Activated T-cell treated with anti-CD3 and anti-CD28 coated beads, Interleukin-2, amount 50 U/mL, for 72 hours (primary cell): Measurements from ENCODE around the gene ZMYND12. TPM values are rescaled to one million over a fixed set of nuclear protein-coding genes. Genes with fewer than 3 reads are reported as not detected.
A peak's percentile ranks its signal among the peaks of the same experiment; 100 is the strongest.

ENCODE experiments used
- ATAC-seq, 2 donors: fragments of 150-1000 bp; cut with Tn5 transposase; replicated peaks in 1 of 2; 2 replicates each; pipeline ENCODE4 v1.10.0; 2021; ENCODE audit warnings: moderate library complexity in 2 of 2, mild to moderate bottlenecking in 1 of 2
- DNase-seq, 2 donors: peaks; one replicate each; pipeline ENCODE4 v3.0.0; 2021 to 2022; ENCODE audit warnings: mixed read lengths in 1 of 2
- H3K27ac Mint-ChIP-seq: one replicate; pipeline ENCODE4 v1.8.0; 2022; ENCODE audit warnings: mild to moderate bottlenecking, moderate library complexity, mixed read lengths
- H3K27me3 Mint-ChIP-seq: one replicate; pipeline ENCODE4 v1.8.0; 2022; ENCODE audit warnings: low read depth, mixed read lengths
- H3K36me3 Mint-ChIP-seq, 2 donors: one replicate each; pipeline ENCODE4 v1.8.0; 2022; ENCODE audit warnings: mixed read lengths in 2 of 2, mild to moderate bottlenecking in 1 of 2; ENCODE audit not compliant: insufficient read depth in 2 of 2
- H3K4me1 Mint-ChIP-seq: one replicate; pipeline ENCODE4 v1.8.0; 2022; ENCODE audit warnings: low read depth, mixed read lengths
- H3K4me3 Mint-ChIP-seq, 2 donors: one replicate each; pipeline ENCODE4 v1.8.0; 2022; ENCODE audit warnings: mild to moderate bottlenecking in 2 of 2, mixed read lengths in 2 of 2, moderate library complexity in 2 of 2
- H3K9me3 Mint-ChIP-seq, 2 donors: one replicate each; pipeline ENCODE4 v1.8.0; 2022; ENCODE audit warnings: mixed read lengths in 2 of 2
- total RNA-seq, 2 donors: library from RNA; stranded (reverse); gene quantifications; one replicate each; pipeline ENCODE4 v1.2.3, GENCODE V29; 2022

The ZMYND12 gene
- total RNA-seq, 2 donors from 2014 or later, result 1.4 to 1.7 TPM

DNA sequence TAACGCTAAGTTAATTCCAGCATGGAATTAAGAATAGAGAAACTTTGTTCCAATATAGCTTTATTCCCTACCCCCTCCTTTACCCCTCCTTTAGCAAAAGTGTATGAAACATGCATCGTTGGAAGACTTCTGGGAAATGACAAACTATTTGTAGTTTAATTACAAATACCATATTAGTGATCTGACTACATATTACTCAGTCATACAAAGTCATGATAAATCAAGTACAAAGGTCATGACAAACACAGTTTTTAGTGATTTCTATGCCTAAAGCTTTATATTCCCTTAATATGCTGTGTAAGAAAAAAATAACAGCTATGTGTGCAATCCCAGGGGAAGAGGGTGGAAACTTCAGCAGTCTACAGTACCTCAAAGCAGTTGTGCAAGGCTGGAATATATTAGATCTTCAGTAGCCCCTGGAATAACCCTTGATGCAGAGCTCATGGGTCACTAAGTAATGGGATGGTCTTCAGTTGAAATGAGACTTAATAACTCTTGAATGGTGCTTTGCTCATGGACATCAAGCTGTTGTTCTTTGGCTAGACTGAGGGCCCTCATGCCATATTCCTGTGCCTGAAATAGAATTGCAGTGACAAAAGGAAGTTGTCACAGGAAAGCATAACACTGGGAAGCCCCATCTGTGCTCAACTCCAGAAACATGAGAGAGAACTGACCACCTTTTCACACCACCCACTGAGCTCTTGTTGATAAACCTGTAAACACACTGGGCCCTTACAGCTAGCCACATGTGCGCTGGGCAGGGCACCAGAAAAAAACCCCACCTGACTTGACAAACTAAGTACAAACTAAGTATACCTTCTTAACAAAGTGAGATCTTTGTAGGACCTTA is 25.3 kb downstream of the ZMYND12 start:
- Mint-ChIP-seq H3K4me1 (no peaks in the 10 kb centered on the region), H3K27me3 (no peaks in the 10 kb centered on the region), H3K4me3 (no peak overlapping the region), H3K27ac (no peak overlapping the region), H3K36me3 (no peaks in the 10 kb centered on the region), H3K9me3 (no peaks in the 10 kb centered on the region)
- ATAC-seq (peak in 1 of 2 donors; percentile 49), DNase-seq (no peak)

DNA sequence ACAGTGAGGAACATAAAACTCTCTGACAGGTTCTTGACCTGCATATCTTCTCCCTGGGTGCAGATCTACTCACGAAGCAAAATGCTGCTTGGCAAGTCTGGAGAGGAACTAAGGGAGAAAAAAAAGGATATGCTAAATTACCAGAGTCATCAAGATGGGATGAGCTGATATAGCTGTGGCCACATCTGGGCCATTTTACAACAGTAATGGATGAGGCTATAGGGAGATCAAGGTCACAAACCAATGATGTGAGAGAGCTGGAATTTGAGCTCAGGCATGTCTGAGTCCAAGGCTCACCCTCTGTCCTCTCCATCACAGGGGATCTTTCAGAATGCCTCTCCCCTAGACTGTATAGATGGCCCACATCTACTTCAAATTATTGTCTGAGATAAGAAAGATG is 26.2 kb downstream of the ZMYND12 start:
- Mint-ChIP-seq H3K4me1 (no peaks in the 10 kb centered on the region), H3K9me3 (no peaks in the 10 kb centered on the region), H3K4me3 (no peak overlapping the region), H3K36me3 (no peaks in the 10 kb centered on the region), H3K27ac (no peak overlapping the region), H3K27me3 (no peaks in the 10 kb centered on the region)
- ATAC-seq, result no peak
- DNase-seq, result no peak

DNA sequence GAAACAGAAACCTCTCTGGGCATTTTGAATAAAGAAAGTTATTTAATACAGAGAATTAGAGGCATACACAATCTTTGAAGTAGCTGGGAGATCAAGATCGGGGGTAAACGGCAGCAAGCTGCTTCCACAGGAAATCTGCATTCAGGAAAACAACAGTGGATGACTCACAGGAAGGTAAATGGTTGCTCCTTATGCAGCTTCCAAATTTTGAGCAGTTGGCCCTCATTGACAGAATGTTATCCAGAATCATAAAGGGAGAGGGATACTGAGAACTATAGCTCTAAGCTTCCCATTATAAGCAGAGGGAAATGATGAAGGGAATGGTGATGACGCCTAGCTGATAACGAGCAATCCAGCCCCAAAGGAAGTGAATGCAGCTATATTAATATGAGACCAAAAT is 28.6 kb downstream of the ZMYND12 start:
- ATAC-seq (no peak), DNase-seq (no peak)
- Mint-ChIP-seq H3K9me3 (no peaks in the 10 kb centered on the region), H3K27ac (no peak overlapping the region), H3K36me3 (no peaks in the 10 kb centered on the region), H3K27me3 (no peaks in the 10 kb centered on the region), H3K4me3 (no peak overlapping the region), H3K4me1 (no peaks in the 10 kb centered on the region)

DNA sequence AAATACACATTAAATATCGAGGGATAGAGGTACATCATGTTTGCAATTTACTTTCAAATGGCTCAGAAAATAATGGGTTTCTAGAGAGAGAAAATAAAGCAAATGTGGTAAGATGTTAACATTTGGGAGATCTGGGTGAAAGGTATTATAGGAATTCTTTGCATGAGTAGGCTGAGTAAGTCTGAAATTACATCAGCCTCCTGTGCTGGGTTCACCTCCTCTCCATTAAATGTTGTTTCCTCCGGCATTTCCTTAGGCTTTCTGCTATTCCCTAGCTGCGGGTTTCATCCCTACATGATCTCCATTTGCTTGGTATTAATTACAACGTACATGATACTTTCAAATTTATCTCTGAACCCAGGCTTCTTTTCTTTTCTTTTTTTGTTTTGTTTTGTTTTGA is 31.6 kb downstream of the ZMYND12 start:
- no peak overlapping the region for H3K4me3 Mint-ChIP-seq
- peak overlapping the region; percentile 5 for H3K27ac Mint-ChIP-seq
- no peak for ATAC-seq
- no peaks in the 10 kb centered on the region for H3K36me3 Mint-ChIP-seq
- H3K4me1 Mint-ChIP-seq, result no peaks in the 10 kb centered on the region
- no peaks in the 10 kb centered on the region for H3K9me3 Mint-ChIP-seq
- no peaks in the 10 kb centered on the region for H3K27me3 Mint-ChIP-seq
- DNase-seq, result no peak

DNA sequence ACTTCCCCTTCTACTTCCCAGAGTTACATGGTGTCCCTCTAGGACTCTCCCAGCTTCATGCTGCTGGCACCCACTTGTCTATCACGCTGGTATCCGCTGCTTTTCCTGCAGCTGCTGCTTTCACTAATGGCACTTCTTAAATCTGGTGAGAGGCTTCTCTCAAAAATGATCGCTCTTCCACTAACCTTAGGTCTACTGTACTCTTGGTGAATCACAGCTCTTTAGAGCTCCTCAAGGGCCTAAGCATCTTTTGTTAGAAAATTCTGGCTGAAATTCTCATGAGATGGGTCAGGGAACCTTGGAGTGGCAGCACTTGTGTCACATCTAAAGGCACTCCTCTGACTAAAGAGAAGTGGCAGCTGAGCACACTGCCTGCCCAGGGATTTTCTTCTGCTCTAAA is 32.1 kb downstream of the ZMYND12 start:
- Mint-ChIP-seq H3K4me1 (no peaks in the 10 kb centered on the region), H3K4me3 (no peak overlapping the region), H3K9me3 (no peaks in the 10 kb centered on the region), H3K27ac (peak overlapping the region; percentile 5), H3K36me3 (no peaks in the 10 kb centered on the region), H3K27me3 (no peaks in the 10 kb centered on the region)
- ATAC-seq (no peak), DNase-seq (no peak)

DNA sequence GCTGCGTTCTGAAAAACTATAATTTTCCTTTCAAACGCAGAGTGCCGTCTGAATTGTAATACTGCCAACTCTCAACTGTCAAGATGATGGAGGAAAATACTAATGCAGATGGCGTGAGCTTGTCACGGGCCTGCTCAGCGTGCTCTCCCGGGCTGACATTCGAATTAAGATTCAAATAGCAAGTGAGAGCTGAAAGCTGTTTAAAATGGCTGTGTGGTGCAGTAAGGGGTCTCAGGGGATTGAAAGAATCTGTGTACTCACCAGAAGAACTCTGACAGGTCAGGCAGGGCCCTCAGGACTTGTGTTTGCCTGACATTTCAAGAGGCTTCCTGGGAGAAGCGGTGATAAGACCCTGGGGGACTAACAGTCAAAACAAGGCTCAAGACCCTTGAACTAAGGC is 33.1 kb downstream of the ZMYND12 start:
- Mint-ChIP-seq H3K36me3 (no peaks in the 10 kb centered on the region), H3K27ac (no peak overlapping the region), H3K9me3 (no peaks in the 10 kb centered on the region), H3K4me3 (no peak overlapping the region), H3K4me1 (no peaks in the 10 kb centered on the region), H3K27me3 (no peaks in the 10 kb centered on the region)
- DNase-seq (no peak), ATAC-seq (no peak)

DNA sequence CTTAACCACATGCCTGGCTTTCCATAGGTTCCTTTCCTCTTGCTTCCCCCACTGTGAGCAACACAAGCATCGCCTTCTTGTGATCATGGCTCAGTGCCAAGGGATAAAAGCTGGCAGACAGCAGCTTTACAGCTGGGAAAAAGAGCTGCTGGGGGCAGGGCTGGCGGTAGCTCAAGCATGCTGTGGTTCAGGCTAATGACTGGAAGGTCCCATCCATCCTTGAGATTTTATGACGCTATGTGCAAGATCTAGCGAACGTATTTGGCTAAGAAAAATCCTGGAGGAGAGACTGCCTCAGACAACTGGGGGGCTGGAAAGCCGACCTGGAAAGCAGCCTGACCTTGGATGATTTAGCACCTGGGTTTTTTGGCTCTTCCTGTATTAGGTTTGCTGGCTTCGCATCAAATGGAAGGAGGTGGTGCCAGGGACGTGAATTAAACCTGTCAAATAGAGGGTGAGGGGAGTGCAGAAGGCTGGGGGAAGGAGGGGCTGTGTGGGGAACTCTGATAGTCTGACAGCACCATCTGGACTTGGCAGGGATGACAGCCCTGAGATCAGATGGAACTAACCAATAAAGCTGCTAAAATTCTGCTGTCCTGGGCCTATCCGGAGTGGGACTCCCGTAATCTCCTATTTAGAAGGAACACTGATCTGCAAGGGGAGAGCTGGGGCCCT is 34.8 kb downstream of the ZMYND12 start:
- Mint-ChIP-seq H3K27ac (no peak overlapping the region), H3K36me3 (no peaks in the 10 kb centered on the region), H3K27me3 (no peaks in the 10 kb centered on the region), H3K4me1 (no peaks in the 10 kb centered on the region), H3K4me3 (no peak overlapping the region), H3K9me3 (no peaks in the 10 kb centered on the region)
- ATAC-seq (no peak), DNase-seq (no peak)

DNA sequence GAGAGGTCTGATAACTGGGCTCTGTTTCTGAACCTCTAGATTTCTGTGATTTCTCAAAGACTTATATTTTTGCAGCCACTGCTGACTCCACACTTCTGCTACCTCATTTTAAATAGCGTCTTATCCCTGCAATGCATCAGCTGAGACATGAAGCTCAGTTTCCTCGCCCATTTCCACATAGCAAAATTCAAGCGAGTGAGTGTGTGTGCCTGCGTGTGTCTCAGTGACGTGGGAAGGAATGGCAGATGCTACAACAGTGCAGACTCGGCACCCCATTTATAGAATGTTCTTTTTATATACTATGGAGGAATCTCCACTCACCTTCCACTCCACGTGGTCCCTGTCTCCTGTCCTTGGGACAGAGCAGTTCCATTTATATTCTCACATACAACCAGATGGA is 35.7 kb downstream of the ZMYND12 start:
- DNase-seq (no peak), ATAC-seq (no peak)
- H3K36me3 Mint-ChIP-seq, result no peaks in the 10 kb centered on the region
- H3K4me3 Mint-ChIP-seq, result no peak overlapping the region
- H3K9me3 Mint-ChIP-seq, result no peaks in the 10 kb centered on the region
- no peaks in the 10 kb centered on the region for H3K27me3 Mint-ChIP-seq
- no peak overlapping the region for H3K27ac Mint-ChIP-seq
- no peaks in the 10 kb centered on the region for H3K4me1 Mint-ChIP-seq

DNA sequence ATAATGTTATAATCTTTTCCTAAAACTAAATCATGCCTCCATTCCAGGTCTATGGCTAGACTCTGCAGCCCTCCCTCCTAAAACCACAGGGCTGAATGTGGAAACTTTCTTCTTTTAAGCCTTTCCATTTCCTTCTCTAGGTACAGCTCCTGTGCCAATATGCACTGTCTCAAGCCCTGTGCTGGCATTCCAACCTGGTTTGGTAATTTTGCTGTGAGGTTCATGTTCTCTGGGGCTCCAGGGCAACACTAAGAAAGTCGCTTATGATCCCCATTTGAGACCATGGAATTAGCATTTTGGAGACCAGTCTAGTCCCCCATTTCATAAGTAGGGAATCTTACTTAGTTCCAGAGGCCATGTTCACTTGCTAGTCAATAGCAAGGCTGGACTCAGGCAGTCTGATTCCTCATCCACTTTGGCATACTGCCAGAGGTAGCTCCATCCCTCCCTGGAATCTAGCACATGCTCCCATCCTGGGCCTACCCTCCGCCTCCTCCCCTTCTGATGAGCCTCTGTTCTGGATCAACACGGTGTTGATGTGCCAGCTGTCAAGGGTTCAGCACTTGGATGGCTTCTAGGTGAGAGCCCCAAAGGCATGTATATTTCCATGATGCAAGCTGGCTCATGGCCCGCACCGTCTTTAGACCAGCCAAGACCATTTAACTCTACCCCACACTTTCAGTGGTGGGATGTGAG is 36.5 kb downstream of the ZMYND12 start:
- Mint-ChIP-seq H3K9me3 (no peaks in the 10 kb centered on the region), H3K4me1 (no peaks in the 10 kb centered on the region), H3K4me3 (no peak overlapping the region), H3K27ac (no peak overlapping the region), H3K27me3 (peaks cover 3% of the 10 kb centered on the region), H3K36me3 (no peaks in the 10 kb centered on the region)
- ATAC-seq, result no peak
- no peak for DNase-seq

DNA sequence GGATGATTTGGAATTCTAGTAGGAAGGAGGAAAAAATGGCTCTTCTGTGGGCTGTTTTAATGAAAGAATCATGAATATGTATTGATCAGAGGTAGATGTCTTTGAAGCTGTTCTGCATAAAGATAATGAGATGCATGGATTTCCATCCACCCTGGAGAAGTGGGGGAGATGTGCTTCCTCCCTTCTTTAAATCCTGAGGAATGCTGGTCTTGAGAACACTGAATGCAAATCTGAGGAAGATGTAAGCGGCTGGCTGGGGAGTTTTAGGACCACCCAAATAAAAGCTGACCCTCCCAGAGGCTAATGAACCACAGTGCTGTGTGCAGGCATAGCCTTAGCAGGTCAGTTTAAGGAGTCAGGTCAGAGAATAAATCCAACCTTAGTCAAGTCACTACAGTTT is 37.3 kb downstream of the ZMYND12 start:
- H3K36me3 Mint-ChIP-seq, result no peaks in the 10 kb centered on the region
- H3K4me1 Mint-ChIP-seq, result no peaks in the 10 kb centered on the region
- ATAC-seq (no peak), DNase-seq (no peak)
- peaks cover 4% of the 10 kb centered on the region for H3K27me3 Mint-ChIP-seq
- H3K9me3 Mint-ChIP-seq, result no peaks in the 10 kb centered on the region
- H3K4me3 Mint-ChIP-seq, result no peak overlapping the region
- H3K27ac Mint-ChIP-seq, result no peak overlapping the region

DNA sequence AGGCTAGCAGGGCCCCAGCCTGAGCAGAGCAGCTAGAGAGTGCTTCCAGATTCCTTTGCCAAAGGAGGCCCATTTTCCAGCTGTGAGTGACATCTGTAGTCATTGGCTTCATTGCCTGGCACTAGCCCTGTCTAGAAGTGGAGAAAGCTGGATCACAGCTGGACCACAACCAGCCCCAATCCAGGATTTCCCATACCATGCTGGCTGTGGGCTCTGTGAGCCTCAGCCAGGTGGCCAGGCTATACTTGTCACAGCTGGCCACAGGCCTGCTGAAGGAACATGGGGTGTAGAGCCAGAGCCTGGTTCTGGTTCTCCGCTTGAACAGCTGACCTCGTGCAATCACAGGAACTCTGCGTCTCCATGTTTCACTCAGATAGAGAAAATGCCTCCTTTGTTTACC is 38.7 kb downstream of the ZMYND12 start:
- no peaks in the 10 kb centered on the region for H3K4me1 Mint-ChIP-seq
- H3K27me3 Mint-ChIP-seq, result peaks cover 4% of the 10 kb centered on the region
- H3K9me3 Mint-ChIP-seq, result no peaks in the 10 kb centered on the region
- H3K27ac Mint-ChIP-seq, result no peak overlapping the region
- no peaks in the 10 kb centered on the region for H3K36me3 Mint-ChIP-seq
- ATAC-seq (no peak), DNase-seq (no peak)
- H3K4me3 Mint-ChIP-seq, result no peak overlapping the region

DNA sequence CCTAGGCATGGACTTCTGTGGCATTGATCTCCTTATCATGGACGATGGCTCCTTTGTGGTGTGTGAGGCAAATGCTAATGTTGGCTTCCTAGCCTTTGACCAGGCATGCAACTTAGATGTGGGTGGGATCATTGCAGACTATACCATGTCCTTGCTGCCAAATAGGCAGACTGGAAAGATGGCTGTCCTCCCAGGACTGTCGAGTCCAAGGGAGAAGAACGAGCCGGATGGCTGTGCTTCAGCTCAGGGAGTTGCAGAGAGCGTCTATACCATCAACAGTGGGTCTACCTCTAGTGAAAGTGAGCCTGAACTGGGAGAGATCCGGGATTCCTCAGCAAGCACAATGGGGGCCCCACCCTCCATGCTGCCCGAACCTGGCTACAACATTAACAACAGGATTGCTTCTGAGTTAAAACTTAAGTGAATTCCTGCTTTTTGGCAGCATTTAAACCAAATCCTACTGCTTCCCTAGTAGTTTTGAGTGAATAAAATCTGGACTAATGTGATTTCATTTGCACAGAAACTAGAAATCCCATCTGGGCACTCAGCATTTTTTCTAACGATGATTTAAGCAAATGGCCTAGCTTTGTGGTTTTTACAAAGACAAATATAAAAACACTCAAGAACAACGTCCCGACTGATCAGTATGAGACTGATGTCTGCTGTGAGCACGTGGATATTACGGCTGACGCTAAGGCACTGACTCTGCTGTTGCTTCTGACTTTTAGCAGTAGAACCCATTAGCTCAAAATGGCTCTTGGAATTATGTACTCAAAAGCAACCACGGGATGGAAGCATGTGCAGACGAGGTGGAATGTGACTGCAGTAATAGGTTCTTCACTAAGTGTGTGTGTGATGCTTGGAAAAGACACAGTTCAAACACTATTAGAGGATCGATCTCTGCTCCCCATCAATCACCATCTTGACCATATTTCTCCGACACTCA is 41.0 kb downstream of the ZMYND12 start:
- ATAC-seq (no peak), DNase-seq (no peak)
- no peak overlapping the region for H3K27ac Mint-ChIP-seq
- peaks cover 0 to 1% of the 10 kb centered on the region in 2 donors for H3K36me3 Mint-ChIP-seq
- peaks cover 4% of the 10 kb centered on the region for H3K27me3 Mint-ChIP-seq
- H3K9me3 Mint-ChIP-seq, result no peaks in the 10 kb centered on the region
- no peak overlapping the region for H3K4me3 Mint-ChIP-seq
- no peaks in the 10 kb centered on the region for H3K4me1 Mint-ChIP-seq
